ENCODE results near the gene CIAO1. TPM values are rescaled to one million over a fixed set of nuclear protein-coding genes. Genes with fewer than 3 reads are reported as not detected.

Gene CIAO1
- total and polyA plus RNA-seq, 2 of the 13 experiments (the other 11 are each of a cell fraction or from before 2014, with no cell fraction given), result 99.3 to 120 TPM

- TF ChIP-seq ZNF256 (CRISPR knock-in tag; conservative IDR thresholded peaks at IDR 0.05) (0 out of 2 replicates have a peak, but pooled peaks have one; percentile 1), ZNF556 (CRISPR knock-in tag; IDR thresholded peaks at IDR 0.05; ENCODE audit: borderline replicate concordance) (0 out of 2 replicates have a peak, but pooled peaks have one; percentile 9), SNAI1 (CRISPR knock-in tag; IDR thresholded peaks at IDR 0.05; ENCODE audit: borderline replicate concordance) (no peak), ZBTB20 (CRISPR knock-in tag; IDR thresholded peaks at IDR 0.05; ENCODE audit: borderline replicate concordance, low read depth) (no peak), MED13 (CRISPR knock-in tag; IDR thresholded peaks at IDR 0.05) (no peak), DMTF1 (CRISPR knock-in tag; IDR thresholded peaks at IDR 0.05) (no peak), HDAC2 (CRISPR knock-in tag; IDR thresholded peaks at IDR 0.05) (peak; percentile 52), RFX3 (CRISPR knock-in tag; IDR thresholded peaks at IDR 0.05) (no peak), ZBTB33 (CRISPR knock-in tag; IDR thresholded peaks at IDR 0.05) (no peak), DDIT3 (CRISPR knock-in tag; IDR thresholded peaks at IDR 0.05) (no peak), GATA4 (IDR thresholded peaks at IDR 0.05; ENCODE audit: borderline replicate concordance, low read depth) (no peak), ZFY (CRISPR knock-in tag; IDR thresholded peaks at IDR 0.05) (no peak; the same call in 1 of the 2 replicates), PHF5A (CRISPR knock-in tag; IDR thresholded peaks at IDR 0.05; ENCODE audit: low read depth, unreplicated experiment) (no peak), FOXO1 (CRISPR knock-in tag; IDR thresholded peaks at IDR 0.05) (peak; percentile 62; the same call in 1 of the 2 replicates), ZNF484 (CRISPR knock-in tag; IDR thresholded peaks at IDR 0.05; ENCODE audit: borderline replicate concordance, low read depth) (0 out of 2 replicates have a peak, but pooled peaks have one; percentile 29), CBX2 (IDR thresholded peaks at IDR 0.05; ENCODE audit: low read depth, low read length) (no peak), CBX2 (CRISPR knock-in tag; IDR thresholded peaks at IDR 0.05; ENCODE audit: low read depth) (no peak), MED8 (CRISPR knock-in tag; IDR thresholded peaks at IDR 0.05; ENCODE audit: insufficient replicate concordance) (no peak), ZBTB7A (CRISPR knock-in tag; IDR thresholded peaks at IDR 0.05) (no peak), ZNF251 (CRISPR knock-in tag; IDR thresholded peaks at IDR 0.05) (no peak), CENPT (CRISPR knock-in tag; IDR thresholded peaks at IDR 0.05; ENCODE audit: low read depth) (no peak), ZNF781 (CRISPR knock-in tag; IDR thresholded peaks at IDR 0.05; ENCODE audit: borderline replicate concordance, not compliant biosample characterization) (no peak), SOX13 (IDR thresholded peaks at IDR 0.05) (no peak), SOX13 (CRISPR knock-in tag; conservative IDR thresholded peaks at IDR 0.05 in 1 of 2, IDR thresholded peaks at IDR 0.05 in 1 of 2) (peak in 1 of 2 experiments; percentile 62; a peak in 1 of 4 replicates), TAF15 (IDR thresholded peaks at IDR 0.05; ENCODE audit: low read depth, low read length, poor library complexity, severe bottlenecking) (no peak), ZNF451 (CRISPR knock-in tag; IDR thresholded peaks at IDR 0.05) (no peak)
Observed at GRCh38 chr2:96261328-96262003, 4.6 kb upstream of the CIAO1 start (continued).

Data from HepG2 (cell line).